ENCODE results near the gene ANO6.
"Not testable (repeated sequence)": the region's sequence is repeated elsewhere in the genome, so short reads cannot be mapped to it uniquely, and the experiment has no call there.

The ANO6 gene

GRCh38 chr12:45215419-45216229, at the start of gene ANO6:
TSS of gene ANO6 (plus strand) at chr12:45216095. CDS start at chr12:45216322, 227 bp downstream.
- no peaks in the 10 kb centered on the region for H3K27me3 ChIP-seq (ENCODE audit: control insufficient read depth, insufficient read depth, low read length)
- no peaks in the 10 kb centered on the region for H3K36me3 ChIP-seq (ENCODE audit: control insufficient read depth, insufficient read depth, low read length)
- peak within 1 kb of the TSS; percentile 73 for H3K4me3 ChIP-seq (ENCODE audit: low read length)
- no peaks in the 10 kb centered on the region for H3K9me3 ChIP-seq (ENCODE audit: control insufficient read depth, low read length)
- no peaks in the 10 kb centered on the region for H3K4me1 ChIP-seq (ENCODE audit: control insufficient read depth, insufficient read depth, low read length)
- peak within 1 kb of the TSS; percentile 81 for H3K9ac ChIP-seq (ENCODE audit: low read length)

- H3K4me3 ChIP-seq (ENCODE audit: low read length), result no peak overlapping the region
- no peaks in the 10 kb centered on the region for H3K4me1 ChIP-seq (ENCODE audit: control insufficient read depth, insufficient read depth, low read length)
- H3K9ac ChIP-seq (ENCODE audit: low read length), result no peak overlapping the region
- H3K36me3 ChIP-seq (ENCODE audit: control insufficient read depth, insufficient read depth, low read length), result no peaks in the 10 kb centered on the region
- H3K27me3 ChIP-seq (ENCODE audit: control insufficient read depth, insufficient read depth, low read length), result no peaks in the 10 kb centered on the region
- H3K9me3 ChIP-seq (ENCODE audit: control insufficient read depth, low read length), result no peaks in the 10 kb centered on the region
These were observed 46.9 kb upstream of the ANO6 start for GRCh38 chr12:45168976-45169375.

GRCh38 chr12:45170456-45171042, 45.3 kb upstream of the ANO6 start:
- Histone ChIP-seq H3K4me3 (ENCODE audit: low read length) (no peak overlapping the region), H3K9ac (ENCODE audit: low read length) (no peak overlapping the region), H3K9me3 (ENCODE audit: control insufficient read depth, low read length) (no peaks in the 10 kb centered on the region), H3K27me3 (ENCODE audit: control insufficient read depth, insufficient read depth, low read length) (no peaks in the 10 kb centered on the region), H3K36me3 (ENCODE audit: control insufficient read depth, insufficient read depth, low read length) (no peaks in the 10 kb centered on the region), H3K4me1 (ENCODE audit: control insufficient read depth, insufficient read depth, low read length) (no peaks in the 10 kb centered on the region)

GRCh38 chr12:45173293-45173692, 42.6 kb upstream of the ANO6 start:
- H3K4me1 ChIP-seq (ENCODE audit: control insufficient read depth, insufficient read depth, low read length); H3K9me3 ChIP-seq (ENCODE audit: control insufficient read depth, low read length); H3K36me3 ChIP-seq (ENCODE audit: control insufficient read depth, insufficient read depth, low read length); H3K27me3 ChIP-seq (ENCODE audit: control insufficient read depth, insufficient read depth, low read length); H3K9ac ChIP-seq (ENCODE audit: low read length); H3K4me3 ChIP-seq (ENCODE audit: low read length): not testable (repeated sequence)

GRCh38 chr12:45174595-45174994, 41.3 kb upstream of the ANO6 start:
- H3K27me3 ChIP-seq (ENCODE audit: control insufficient read depth, insufficient read depth, low read length), result no peaks in the 10 kb centered on the region
- H3K4me1 ChIP-seq (ENCODE audit: control insufficient read depth, insufficient read depth, low read length), result no peaks in the 10 kb centered on the region

GRCh38 chr12:45178771-45179170, 37.1 kb upstream of the ANO6 start:
- Histone ChIP-seq H3K27me3 (ENCODE audit: control insufficient read depth, insufficient read depth, low read length) (no peaks in the 10 kb centered on the region), H3K9me3 (ENCODE audit: control insufficient read depth, low read length) (no peaks in the 10 kb centered on the region), H3K36me3 (ENCODE audit: control insufficient read depth, insufficient read depth, low read length) (no peaks in the 10 kb centered on the region)

More at GRCh38 chr12:45174595-45174994, 41.3 kb upstream of the ANO6 start:
- H3K4me3 ChIP-seq (ENCODE audit: low read length), result no peak overlapping the region
- no peaks in the 10 kb centered on the region for H3K9me3 ChIP-seq (ENCODE audit: control insufficient read depth, low read length)
- no peak overlapping the region for H3K9ac ChIP-seq (ENCODE audit: low read length)
- no peaks in the 10 kb centered on the region for H3K36me3 ChIP-seq (ENCODE audit: control insufficient read depth, insufficient read depth, low read length)

GRCh38 chr12:45182511-45182910, 33.4 kb upstream of the ANO6 start:
- Histone ChIP-seq H3K4me1 (ENCODE audit: control insufficient read depth, insufficient read depth, low read length) (no peaks in the 10 kb centered on the region), H3K4me3 (ENCODE audit: low read length) (no peak overlapping the region), H3K9ac (ENCODE audit: low read length) (no peak overlapping the region), H3K9me3 (ENCODE audit: control insufficient read depth, low read length) (no peaks in the 10 kb centered on the region), H3K36me3 (ENCODE audit: control insufficient read depth, insufficient read depth, low read length) (no peaks in the 10 kb centered on the region), H3K27me3 (ENCODE audit: control insufficient read depth, insufficient read depth, low read length) (no peaks in the 10 kb centered on the region)

More at GRCh38 chr12:45178771-45179170, 37.1 kb upstream of the ANO6 start:
- Histone ChIP-seq H3K4me1 (ENCODE audit: control insufficient read depth, insufficient read depth, low read length) (no peaks in the 10 kb centered on the region), H3K4me3 (ENCODE audit: low read length) (no peak overlapping the region), H3K9ac (ENCODE audit: low read length) (no peak overlapping the region)

GRCh38 chr12:45183246-45183645, 32.6 kb upstream of the ANO6 start:
- Histone ChIP-seq H3K9ac (ENCODE audit: low read length) (no peak overlapping the region), H3K4me3 (ENCODE audit: low read length) (no peak overlapping the region), H3K27me3 (ENCODE audit: control insufficient read depth, insufficient read depth, low read length) (no peaks in the 10 kb centered on the region), H3K36me3 (ENCODE audit: control insufficient read depth, insufficient read depth, low read length) (no peaks in the 10 kb centered on the region), H3K4me1 (ENCODE audit: control insufficient read depth, insufficient read depth, low read length) (no peaks in the 10 kb centered on the region), H3K9me3 (ENCODE audit: control insufficient read depth, low read length) (no peaks in the 10 kb centered on the region)

- H3K4me1 ChIP-seq (ENCODE audit: control insufficient read depth, insufficient read depth, low read length), result no peaks in the 10 kb centered on the region
- no peak overlapping the region for H3K9ac ChIP-seq (ENCODE audit: low read length)
- H3K9me3 ChIP-seq (ENCODE audit: control insufficient read depth, low read length), result no peaks in the 10 kb centered on the region
- no peaks in the 10 kb centered on the region for H3K27me3 ChIP-seq (ENCODE audit: control insufficient read depth, insufficient read depth, low read length)
- no peak overlapping the region for H3K4me3 ChIP-seq (ENCODE audit: low read length)
- no peaks in the 10 kb centered on the region for H3K36me3 ChIP-seq (ENCODE audit: control insufficient read depth, insufficient read depth, low read length)
These were observed 31.5 kb upstream of the ANO6 start for GRCh38 chr12:45184147-45184963.

GRCh38 chr12:45186762-45187161, 29.1 kb upstream of the ANO6 start:
- H3K9ac ChIP-seq (ENCODE audit: low read length), result no peak overlapping the region
- H3K27me3 ChIP-seq (ENCODE audit: control insufficient read depth, insufficient read depth, low read length), result no peaks in the 10 kb centered on the region
- no peaks in the 10 kb centered on the region for H3K4me1 ChIP-seq (ENCODE audit: control insufficient read depth, insufficient read depth, low read length)
- no peaks in the 10 kb centered on the region for H3K9me3 ChIP-seq (ENCODE audit: control insufficient read depth, low read length)
- no peaks in the 10 kb centered on the region for H3K36me3 ChIP-seq (ENCODE audit: control insufficient read depth, insufficient read depth, low read length)
- no peak overlapping the region for H3K4me3 ChIP-seq (ENCODE audit: low read length)

GRCh38 chr12:45189766-45190403, 26.0 kb upstream of the ANO6 start:
- H3K27me3 ChIP-seq (ENCODE audit: control insufficient read depth, insufficient read depth, low read length), result no peaks in the 10 kb centered on the region
- H3K9me3 ChIP-seq (ENCODE audit: control insufficient read depth, low read length), result no peaks in the 10 kb centered on the region
- no peak overlapping the region for H3K9ac ChIP-seq (ENCODE audit: low read length)
- no peaks in the 10 kb centered on the region for H3K36me3 ChIP-seq (ENCODE audit: control insufficient read depth, insufficient read depth, low read length)
- no peaks in the 10 kb centered on the region for H3K4me1 ChIP-seq (ENCODE audit: control insufficient read depth, insufficient read depth, low read length)
- H3K4me3 ChIP-seq (ENCODE audit: low read length), result no peak overlapping the region

Data from mucosa of stomach (tissue), 1 donor.